PFSK-1 (cell line): ENCODE results near the gene SYTL1.

Experiments
- FOXP2 ChIP-seq: optimal IDR thresholded peaks from 2 replicates; pipeline ENCODE3; 2011; ENCODE audit warnings: borderline replicate concordance, control low read depth, inconsistent platforms; ENCODE audit not compliant: insufficient read depth; ENCODE audit errors: extremely low read length, extremely low read depth
- POLR2AphosphoS5 ChIP-seq: IDR thresholded peaks from 2 replicates; pipeline ENCODE4 v1.6.1; 2012; ENCODE audit warnings: low read depth, mild to moderate bottlenecking, control low read depth, low read length, moderate library complexity
- SIN3A ChIP-seq: IDR thresholded peaks from 2 replicates; pipeline ENCODE4 v1.6.1; 2012; ENCODE audit warnings: mild to moderate bottlenecking, low read length, moderate library complexity, borderline replicate concordance; ENCODE audit not compliant: insufficient read depth
- TAF1 ChIP-seq: IDR thresholded peaks from 2 replicates; pipeline ENCODE4 v1.6.1; 2012; ENCODE audit warnings: low read length, control low read depth, borderline replicate concordance; ENCODE audit not compliant: insufficient read depth
- TF ChIP-seq, protein P1 (sequence below), 2 experiments: IDR thresholded peaks; 2 replicates each; pipeline versions ENCODE4 v1.6.1 to v1.8.0; 2011 to 2012; ENCODE audit warnings: low read depth in 2 of 2, low read length in 2 of 2, control low read depth in 1 of 2, inconsistent platforms in 1 of 2, mild to moderate bottlenecking in 1 of 2, moderate library complexity in 1 of 2; ENCODE audit not compliant: insufficient read depth in 1 of 2

The SYTL1 gene

GRCh38 chr1:27307874-27308598, 33.8 kb upstream of the SYTL1 start:
- TF ChIP-seq, protein P1, sequence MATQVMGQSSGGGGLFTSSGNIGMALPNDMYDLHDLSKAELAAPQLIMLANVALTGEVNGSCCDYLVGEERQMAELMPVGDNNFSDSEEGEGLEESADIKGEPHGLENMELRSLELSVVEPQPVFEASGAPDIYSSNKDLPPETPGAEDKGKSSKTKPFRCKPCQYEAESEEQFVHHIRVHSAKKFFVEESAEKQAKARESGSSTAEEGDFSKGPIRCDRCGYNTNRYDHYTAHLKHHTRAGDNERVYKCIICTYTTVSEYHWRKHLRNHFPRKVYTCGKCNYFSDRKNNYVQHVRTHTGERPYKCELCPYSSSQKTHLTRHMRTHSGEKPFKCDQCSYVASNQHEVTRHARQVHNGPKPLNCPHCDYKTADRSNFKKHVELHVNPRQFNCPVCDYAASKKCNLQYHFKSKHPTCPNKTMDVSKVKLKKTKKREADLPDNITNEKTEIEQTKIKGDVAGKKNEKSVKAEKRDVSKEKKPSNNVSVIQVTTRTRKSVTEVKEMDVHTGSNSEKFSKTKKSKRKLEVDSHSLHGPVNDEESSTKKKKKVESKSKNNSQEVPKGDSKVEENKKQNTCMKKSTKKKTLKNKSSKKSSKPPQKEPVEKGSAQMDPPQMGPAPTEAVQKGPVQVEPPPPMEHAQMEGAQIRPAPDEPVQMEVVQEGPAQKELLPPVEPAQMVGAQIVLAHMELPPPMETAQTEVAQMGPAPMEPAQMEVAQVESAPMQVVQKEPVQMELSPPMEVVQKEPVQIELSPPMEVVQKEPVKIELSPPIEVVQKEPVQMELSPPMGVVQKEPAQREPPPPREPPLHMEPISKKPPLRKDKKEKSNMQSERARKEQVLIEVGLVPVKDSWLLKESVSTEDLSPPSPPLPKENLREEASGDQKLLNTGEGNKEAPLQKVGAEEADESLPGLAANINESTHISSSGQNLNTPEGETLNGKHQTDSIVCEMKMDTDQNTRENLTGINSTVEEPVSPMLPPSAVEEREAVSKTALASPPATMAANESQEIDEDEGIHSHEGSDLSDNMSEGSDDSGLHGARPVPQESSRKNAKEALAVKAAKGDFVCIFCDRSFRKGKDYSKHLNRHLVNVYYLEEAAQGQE (IDR thresholded peaks at IDR 0.05; ENCODE audit: insufficient read depth in 1 of 2, low read depth in 2 of 2, low read length in 2 of 2) = no peak
- TF ChIP-seq SIN3A (no peak), POLR2AphosphoS5 (no peak)

- no peak for TF ChIP-seq POLR2AphosphoS5
- no peak for TF ChIP-seq SIN3A
- no peak for TF ChIP-seq FOXP2
- TF ChIP-seq, protein P1 (IDR thresholded peaks at IDR 0.05; ENCODE audit: insufficient read depth in 1 of 2, low read depth in 2 of 2, low read length in 2 of 2) = no peak
- TF ChIP-seq TAF1 = no peak
Observed at GRCh38 chr1:27314169-27314568, 27.7 kb upstream of the SYTL1 start.

GRCh38 chr1:27314737-27315136, 27.1 kb upstream of the SYTL1 start:
- TF ChIP-seq FOXP2 = no peak
- no peak for TF ChIP-seq TAF1
- TF ChIP-seq SIN3A = no peak

GRCh38 chr1:27316860-27317259, 25.0 kb upstream of the SYTL1 start:
- TF ChIP-seq, protein P1 (IDR thresholded peaks at IDR 0.05; ENCODE audit: insufficient read depth in 1 of 2, low read depth in 2 of 2, low read length in 2 of 2) = no peak
- TF ChIP-seq POLR2AphosphoS5 = no peak
- no peak for TF ChIP-seq TAF1
- no peak for TF ChIP-seq SIN3A
- TF ChIP-seq FOXP2 = no peak

DNA sequence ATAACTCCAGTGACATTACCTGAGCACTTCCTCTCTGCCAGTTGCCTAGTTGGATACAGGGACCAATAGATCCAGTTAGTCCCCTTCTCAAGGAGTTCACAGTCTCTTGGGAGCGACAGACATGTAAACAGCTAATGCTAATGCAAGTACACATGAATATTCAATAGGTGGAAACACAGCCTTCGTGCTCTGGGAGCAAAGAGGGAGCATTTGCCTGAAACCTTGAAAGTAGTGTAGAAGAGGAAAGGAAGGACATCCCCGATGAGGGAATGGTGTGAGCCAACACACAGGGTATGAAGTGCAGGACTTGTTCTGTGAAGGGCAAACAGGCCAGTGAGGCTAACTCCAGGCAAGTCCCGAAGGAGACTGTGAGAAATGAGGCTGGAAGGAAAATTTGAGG, 23.7 kb upstream of the SYTL1 start:
- TF ChIP-seq TAF1 = no peak
- TF ChIP-seq FOXP2 = no peak
- no peak for TF ChIP-seq SIN3A

GRCh38 chr1:27318596-27318995, 23.2 kb upstream of the SYTL1 start:
- TF ChIP-seq, protein P1 (IDR thresholded peaks at IDR 0.05; ENCODE audit: insufficient read depth in 1 of 2, low read depth in 2 of 2, low read length in 2 of 2) = no peak
- TF ChIP-seq FOXP2 (no peak), POLR2AphosphoS5 (no peak), TAF1 (no peak), SIN3A (no peak)
